OCI-LY3 (cell line): Measurements from ENCODE around the gene SH2D4B.

Experiments
- EZH2phosphoT487 ChIP-seq: fragments of 200-600 bp; shearing (Covaris generic); IDR thresholded peaks from 2 replicates; pipeline ENCODE4 v1.6.1; 2018; ENCODE audit warnings: antibody characterized with exemption, mixed run types, low read depth
- TF ChIP-seq, protein P1 (sequence below): fragments of 200-600, 300-600 bp; sonication (generic); IDR thresholded peaks from 2 replicates; pipeline ENCODE4 v1.5.1; 2014; ENCODE audit warnings: antibody characterized with exemption, low read length, low read depth

DNA sequence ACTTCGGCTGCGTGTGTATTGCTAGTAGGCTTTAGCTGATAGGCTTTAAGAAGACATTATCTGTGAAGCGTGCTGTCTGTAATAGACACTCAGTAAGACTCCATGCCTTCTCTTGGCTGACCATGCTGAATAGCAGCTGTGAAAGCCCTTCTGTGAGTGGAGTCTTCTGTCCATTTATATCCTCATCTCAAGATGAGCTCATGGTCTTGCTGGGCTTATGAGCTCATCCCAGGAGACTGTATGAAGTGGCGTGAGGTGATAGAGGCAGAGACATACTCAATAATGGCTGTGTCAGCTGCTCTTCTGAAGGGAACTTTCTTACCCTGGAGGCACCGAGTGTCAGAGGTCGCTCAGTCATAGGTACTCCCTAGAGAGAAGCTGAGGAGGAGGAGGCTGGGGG is 111.5 kb downstream of the SH2D4B start:
- TF ChIP-seq, protein P1, sequence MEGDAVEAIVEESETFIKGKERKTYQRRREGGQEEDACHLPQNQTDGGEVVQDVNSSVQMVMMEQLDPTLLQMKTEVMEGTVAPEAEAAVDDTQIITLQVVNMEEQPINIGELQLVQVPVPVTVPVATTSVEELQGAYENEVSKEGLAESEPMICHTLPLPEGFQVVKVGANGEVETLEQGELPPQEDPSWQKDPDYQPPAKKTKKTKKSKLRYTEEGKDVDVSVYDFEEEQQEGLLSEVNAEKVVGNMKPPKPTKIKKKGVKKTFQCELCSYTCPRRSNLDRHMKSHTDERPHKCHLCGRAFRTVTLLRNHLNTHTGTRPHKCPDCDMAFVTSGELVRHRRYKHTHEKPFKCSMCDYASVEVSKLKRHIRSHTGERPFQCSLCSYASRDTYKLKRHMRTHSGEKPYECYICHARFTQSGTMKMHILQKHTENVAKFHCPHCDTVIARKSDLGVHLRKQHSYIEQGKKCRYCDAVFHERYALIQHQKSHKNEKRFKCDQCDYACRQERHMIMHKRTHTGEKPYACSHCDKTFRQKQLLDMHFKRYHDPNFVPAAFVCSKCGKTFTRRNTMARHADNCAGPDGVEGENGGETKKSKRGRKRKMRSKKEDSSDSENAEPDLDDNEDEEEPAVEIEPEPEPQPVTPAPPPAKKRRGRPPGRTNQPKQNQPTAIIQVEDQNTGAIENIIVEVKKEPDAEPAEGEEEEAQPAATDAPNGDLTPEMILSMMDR, result no peak
- TF ChIP-seq EZH2phosphoT487, result no peak
